HK-2 (cell line): ENCODE measurements around the gene CCDC97.
"Not testable (repeated sequence)": the region's sequence is repeated elsewhere in the genome, so short reads cannot be mapped to it uniquely, and the experiment has no call there.

Source experiments
- DNase-seq: peaks from one replicate; pipeline ENCODE4 v3.0.0-alpha.2; 2018; ENCODE audit not compliant: unreplicated experiment

The CCDC97 gene

GRCh38 chr19:41310033-41310831, at the start of gene CCDC97:
TSS of gene CCDC97 (plus strand) at chr19:41310172. CDS start at chr19:41310311, 139 bp downstream.
- DNase-seq, result peak; percentile 89

- DNase-seq, result no peak
Measured at GRCh38 chr19:41261474-41262190, 48.3 kb upstream of the CCDC97 start.

GRCh38 chr19:41263042-41263849, 46.7 kb upstream of the CCDC97 start:
- DNase-seq, result peak; percentile 65

- peak; percentile 99 for DNase-seq
Measured at GRCh38 chr19:41263850-41264580, 46.0 kb upstream of the CCDC97 start, which contains the start of gene HNRNPUL1. TSS of gene HNRNPUL1 (plus strand) at chr19:41264372. CDS start at chr19:41264504, 132 bp downstream.

- peak; percentile 62 for DNase-seq
Measured at GRCh38 chr19:41264581-41265394, 45.2 kb upstream of the CCDC97 start.

- DNase-seq, result peak; percentile 31
Measured at GRCh38 chr19:41265395-41266153, 44.4 kb upstream of the CCDC97 start.

- no peak for DNase-seq
Measured at GRCh38 chr19:41269055-41269454, 40.9 kb upstream of the CCDC97 start.

GRCh38 chr19:41269571-41269970, 40.4 kb upstream of the CCDC97 start:
- DNase-seq, result no peak

- no peak for DNase-seq
Measured at GRCh38 chr19:41273076-41273475, 36.9 kb upstream of the CCDC97 start.

GRCh38 chr19:41274802-41275201, 35.2 kb upstream of the CCDC97 start:
- no peak for DNase-seq

GRCh38 chr19:41276231-41276630, 33.7 kb upstream of the CCDC97 start:
- no peak for DNase-seq

GRCh38 chr19:41278478-41278877, 31.5 kb upstream of the CCDC97 start:
- DNase-seq, result no peak

- no peak for DNase-seq
Measured at GRCh38 chr19:41288673-41289530, 21.1 kb upstream of the CCDC97 start.

GRCh38 chr19:41289814-41290213, 20.2 kb upstream of the CCDC97 start:
- not testable (repeated sequence) for DNase-seq

- DNase-seq, result no peak
Measured at GRCh38 chr19:41294393-41294792, 15.6 kb upstream of the CCDC97 start.

- no peak for DNase-seq
Measured at GRCh38 chr19:41295499-41295898, 14.5 kb upstream of the CCDC97 start.

GRCh38 chr19:41296433-41296871, 13.5 kb upstream of the CCDC97 start:
- no peak for DNase-seq

- DNase-seq, result no peak
Measured at GRCh38 chr19:41297628-41298347, 12.2 kb upstream of the CCDC97 start.
